AG10803 (cell line): ENCODE data around the gene LCNL1.

Source experiments
- DNase-seq: peaks from one replicate; pipeline ENCODE4 v3.0.0; 2010; ENCODE audit warnings: low read depth
- H3K4me3 ChIP-seq: 2 replicates; pipeline ENCODE4 v1.5.1; 2011; ENCODE audit warnings: mild to moderate bottlenecking, low read length, control low read depth
- CTCF ChIP-seq: conservative IDR thresholded peaks from 2 replicates; pipeline ENCODE4 v1.5.1; 2011; ENCODE audit warnings: mild to moderate bottlenecking, low read length, control low read depth, inconsistent platforms

Gene LCNL1

DNA sequence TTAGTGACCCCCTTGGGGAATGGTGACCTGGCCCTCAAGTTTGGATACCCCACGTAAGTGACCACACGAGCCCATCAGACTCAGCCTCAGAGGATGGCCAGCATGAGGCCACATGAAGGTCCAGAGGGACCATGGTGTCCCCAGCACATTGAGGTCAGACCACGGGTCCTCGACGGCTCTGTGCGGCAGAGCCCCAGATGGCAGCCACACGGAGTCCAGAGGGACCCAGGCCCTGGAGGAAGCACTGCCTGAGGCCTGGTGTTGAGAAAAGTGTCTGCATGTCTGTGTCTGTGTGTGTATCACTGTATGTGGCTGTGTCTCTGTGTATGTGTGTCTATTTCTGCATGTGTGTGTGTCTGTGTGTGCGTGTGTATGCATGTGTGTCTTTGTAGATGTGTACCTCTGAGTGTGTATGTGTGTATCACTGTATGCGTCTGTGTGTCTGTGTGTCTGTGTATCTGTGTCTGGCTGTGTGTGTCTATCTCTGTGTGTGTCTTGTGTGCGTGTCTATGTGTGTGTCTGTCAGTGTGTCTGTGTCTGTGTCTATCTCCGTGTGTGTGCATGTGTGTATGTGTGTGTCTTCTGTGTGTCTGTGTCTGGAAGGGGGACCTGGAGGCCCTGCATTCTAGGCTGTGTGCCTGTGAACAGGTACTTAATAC lies 992 bp downstream of the LCNL1 start:
- no peak for TF ChIP-seq CTCF
- H3K4me3 ChIP-seq: no peak overlapping the region
- DNase-seq: no peak

DNA sequence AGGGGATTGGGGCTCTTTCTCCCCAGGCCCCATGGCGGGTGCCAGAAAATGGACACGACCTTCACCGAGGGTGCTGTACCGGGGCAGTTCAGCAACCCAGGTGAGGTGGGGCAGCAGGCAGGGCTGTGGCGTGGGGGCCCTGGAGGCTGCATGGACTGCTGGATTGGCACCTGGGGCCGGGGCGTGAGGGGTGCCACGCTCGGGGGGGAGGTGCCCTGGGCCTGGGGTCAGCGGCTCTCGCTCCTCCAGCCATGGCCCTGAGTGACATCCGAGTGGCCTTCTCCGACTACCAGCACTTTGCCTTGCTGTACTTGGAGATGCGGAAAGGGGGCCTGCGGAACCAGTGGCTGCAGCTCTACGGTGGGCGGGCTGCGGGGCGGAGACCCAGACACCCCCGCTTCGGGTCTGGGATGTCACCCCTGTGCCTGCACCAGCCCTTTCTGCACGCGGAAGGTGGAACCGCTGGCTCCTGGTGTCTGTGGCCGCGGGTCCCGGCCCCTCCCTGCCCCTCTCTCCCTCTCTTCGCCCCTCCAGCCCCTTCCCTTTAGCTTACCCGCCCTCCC lies 1.8 kb downstream of the LCNL1 start:
- no peak for DNase-seq
- no peak for TF ChIP-seq CTCF
- H3K4me3 ChIP-seq: no peak overlapping the region

- TF ChIP-seq CTCF: no peak
- no peak for DNase-seq
- H3K4me3 ChIP-seq: no peak overlapping the region
Observed at GRCh38 chr9:136985027-136985602, 2.3 kb downstream of the LCNL1 start.

- H3K4me3 ChIP-seq: no peak overlapping the region
- DNase-seq: no peak
- TF ChIP-seq CTCF: no peak
Observed at GRCh38 chr9:136985853-136986252, 3.1 kb downstream of the LCNL1 start.

- no peak for DNase-seq
- no peak overlapping the region for H3K4me3 ChIP-seq
- no peak for TF ChIP-seq CTCF
Observed at GRCh38 chr9:136988872-136989271, 6.1 kb downstream of the LCNL1 start.

- TF ChIP-seq CTCF: no peak
- DNase-seq: no peak
- H3K4me3 ChIP-seq: no peak overlapping the region
Observed at GRCh38 chr9:136990242-136990911, 7.6 kb downstream of the LCNL1 start.
